NCI-H226 (cell line): ENCODE results near the gene OR52L1.

Experiments
- DNase-seq: peaks from one replicate; pipeline ENCODE4 v3.0.0-alpha.2; 2015

Gene OR52L1

GRCh38 chr11:5938603-5938965 lies 48.2 kb downstream of the OR52L1 start:
- no peak for DNase-seq

DNA sequence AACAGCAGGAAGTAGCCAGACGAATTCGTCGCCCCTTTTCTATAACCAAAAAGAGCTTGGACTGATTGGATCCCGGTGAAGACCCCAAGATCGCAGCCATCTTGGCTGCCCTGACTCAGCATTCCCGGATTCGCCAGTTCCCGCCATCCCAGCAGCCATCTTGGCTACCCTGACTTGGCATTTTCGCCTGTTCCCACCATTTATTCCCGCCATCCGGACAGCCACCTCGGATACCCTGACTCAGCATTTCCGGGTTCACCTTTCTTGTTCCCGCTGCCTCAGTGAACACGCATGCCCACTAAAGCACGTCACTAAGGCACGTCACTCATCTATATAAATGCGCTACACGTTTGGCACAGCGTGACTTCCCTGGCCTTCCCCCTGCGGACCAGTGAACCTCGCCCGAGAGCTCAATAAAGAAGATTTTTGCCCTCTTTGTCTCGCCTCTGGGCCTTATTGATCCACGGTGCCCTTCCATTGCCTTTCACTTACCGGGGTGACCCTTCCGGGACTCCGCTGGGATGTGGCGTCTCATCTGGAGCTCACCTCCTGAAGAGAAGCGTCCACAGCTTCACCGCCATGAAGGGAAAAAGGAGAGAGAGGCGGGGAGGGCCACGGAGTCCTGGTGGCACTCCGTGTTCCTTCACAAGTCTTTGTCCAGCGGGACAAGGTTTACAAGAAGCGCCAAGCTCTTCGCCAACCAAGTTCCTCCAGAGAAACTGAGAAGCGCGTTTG lies 48.8 kb downstream of the OR52L1 start:
- DNase-seq = no peak
